CD4-positive, alpha-beta T cell treated with Interleukin-2 at 100 ng/mL for 4 hours (primary cell): ENCODE results near the gene USHBP1.

ENCODE experiments used
- DNase-seq: peaks from one replicate; pipeline ENCODE4 v3.0.0-alpha.2; 2020; ENCODE audit warnings: low spot score

Gene USHBP1, protein sequence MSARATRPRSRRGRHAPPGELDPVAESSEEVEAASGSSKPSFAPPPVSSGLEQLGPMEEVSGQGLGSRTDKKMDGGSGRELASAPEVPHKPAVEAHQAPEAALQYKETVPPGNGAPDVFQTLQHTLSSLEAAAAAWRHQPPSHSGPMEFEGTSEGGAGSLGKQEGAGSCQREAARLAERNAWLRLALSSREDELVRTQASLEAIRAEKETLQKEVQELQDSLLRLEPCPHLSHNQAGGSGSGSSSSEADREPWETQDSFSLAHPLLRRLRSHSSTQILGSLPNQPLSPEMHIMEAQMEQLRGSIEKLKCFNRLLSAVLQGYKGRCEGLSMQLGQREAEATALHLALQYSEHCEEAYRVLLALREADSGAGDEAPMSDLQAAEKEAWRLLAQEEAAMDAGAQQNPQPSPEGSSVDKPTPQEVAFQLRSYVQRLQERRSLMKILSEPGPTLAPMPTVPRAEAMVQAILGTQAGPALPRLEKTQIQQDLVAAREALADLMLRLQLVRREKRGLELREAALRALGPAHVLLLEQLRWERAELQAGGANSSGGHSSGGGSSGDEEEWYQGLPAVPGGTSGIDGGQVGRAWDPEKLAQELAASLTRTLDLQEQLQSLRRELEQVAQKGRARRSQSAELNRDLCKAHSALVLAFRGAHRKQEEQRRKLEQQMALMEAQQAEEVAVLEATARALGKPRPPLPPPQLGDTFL

GRCh38 chr19:17264641-17264979 is at the start of gene USHBP1:
Gene USHBP1, minus strand, starts transcription at chr19:17264745. Its CDS starts 446 bp downstream, at chr19:17264299.
- no peak for DNase-seq

GRCh38 chr19:17314007-17314593 is 49.6 kb upstream of the USHBP1 start:
- DNase-seq: no peak

GRCh38 chr19:17312189-17313113 is 47.9 kb upstream of the USHBP1 start:
- DNase-seq: no peak

- DNase-seq: no peak
These were observed 47.1 kb upstream of the USHBP1 start for GRCh38 chr19:17311455-17312188.

- no peak for DNase-seq
These were observed 45.5 kb upstream of the USHBP1 start for GRCh38 chr19:17309965-17310461.

GRCh38 chr19:17309198-17309964 is 44.8 kb upstream of the USHBP1 start, which contains the start of gene DDA1:
Gene DDA1, plus strand, starts transcription at chr19:17309563. Its CDS starts 92 bp downstream, at chr19:17309655.
- peak; percentile 100 for DNase-seq

DNA sequence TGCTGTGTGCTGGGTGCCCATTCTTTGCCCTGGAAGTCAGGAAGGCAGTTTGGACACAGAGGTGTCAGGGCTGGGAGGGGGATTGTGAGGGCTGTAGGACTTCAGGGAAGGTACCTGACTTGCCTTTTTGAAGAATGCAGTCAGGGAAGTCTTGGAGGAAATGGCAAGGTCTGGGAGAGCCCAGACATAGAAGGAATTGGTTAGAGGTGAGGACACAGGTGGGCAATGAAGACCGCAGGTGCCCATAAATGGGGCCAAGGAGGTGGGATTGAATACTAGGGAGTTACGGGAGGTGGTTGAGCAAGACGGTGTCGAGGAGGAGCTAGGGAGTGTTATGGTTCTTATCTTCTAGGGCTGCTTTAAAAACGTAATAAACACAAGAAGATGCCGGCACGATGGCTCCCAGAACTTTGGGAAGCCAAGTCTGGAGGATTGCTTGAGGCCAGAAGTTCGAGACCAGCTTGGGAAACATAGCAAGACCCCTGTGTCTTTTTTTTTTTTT is 43.4 kb upstream of the USHBP1 start:
- no peak for DNase-seq

DNA sequence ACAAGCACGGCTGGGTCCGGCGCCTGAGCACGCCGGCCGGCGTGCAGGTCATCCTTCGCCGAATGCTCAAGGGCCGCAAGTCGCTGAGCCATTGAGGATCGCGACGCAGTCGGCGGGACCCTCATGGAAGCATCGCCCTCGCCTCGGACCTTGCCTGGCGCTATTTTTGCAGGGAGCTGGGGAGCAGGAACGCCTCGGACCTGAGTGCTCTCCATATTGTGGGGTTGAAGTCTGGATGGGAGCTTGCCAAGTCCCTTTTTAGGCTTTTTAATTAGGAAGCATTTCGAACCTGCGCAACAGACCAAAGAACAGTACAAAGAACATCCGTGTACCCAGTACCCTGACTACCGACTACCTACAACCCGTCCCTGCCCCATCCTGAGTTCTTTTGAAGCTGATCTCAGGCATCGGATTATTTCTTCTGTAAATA is 41.8 kb upstream of the USHBP1 start:
- DNase-seq: no peak

- peak; percentile 99 for DNase-seq
These were observed 41.2 kb upstream of the USHBP1 start, which contains the start of gene MRPL34 for GRCh38 chr19:17305517-17306284. Gene MRPL34, plus strand, starts transcription at chr19:17305872. Its CDS starts 21 bp downstream, at chr19:17305893.

- no peak for DNase-seq
These were observed 40.6 kb upstream of the USHBP1 start for GRCh38 chr19:17305216-17305516.

GRCh38 chr19:17304386-17305215 is 40.1 kb upstream of the USHBP1 start:
- no peak for DNase-seq

DNA sequence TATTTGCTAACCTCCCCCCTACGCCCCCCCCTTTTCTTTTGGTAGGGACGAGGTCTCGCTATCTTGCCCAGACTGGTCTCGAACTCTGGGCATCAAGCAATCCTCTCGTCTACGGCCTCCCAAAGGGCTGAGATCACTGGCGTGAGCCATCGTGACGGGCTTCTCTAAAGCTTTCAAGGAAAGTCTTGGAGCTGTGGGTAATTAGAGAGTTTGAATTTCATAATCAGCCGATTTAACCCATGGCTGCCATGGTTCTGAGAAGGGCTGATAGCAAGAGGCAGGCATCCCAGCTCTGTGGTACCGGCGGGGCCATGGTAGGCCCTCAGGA is 39.4 kb upstream of the USHBP1 start:
- DNase-seq: no peak

DNA sequence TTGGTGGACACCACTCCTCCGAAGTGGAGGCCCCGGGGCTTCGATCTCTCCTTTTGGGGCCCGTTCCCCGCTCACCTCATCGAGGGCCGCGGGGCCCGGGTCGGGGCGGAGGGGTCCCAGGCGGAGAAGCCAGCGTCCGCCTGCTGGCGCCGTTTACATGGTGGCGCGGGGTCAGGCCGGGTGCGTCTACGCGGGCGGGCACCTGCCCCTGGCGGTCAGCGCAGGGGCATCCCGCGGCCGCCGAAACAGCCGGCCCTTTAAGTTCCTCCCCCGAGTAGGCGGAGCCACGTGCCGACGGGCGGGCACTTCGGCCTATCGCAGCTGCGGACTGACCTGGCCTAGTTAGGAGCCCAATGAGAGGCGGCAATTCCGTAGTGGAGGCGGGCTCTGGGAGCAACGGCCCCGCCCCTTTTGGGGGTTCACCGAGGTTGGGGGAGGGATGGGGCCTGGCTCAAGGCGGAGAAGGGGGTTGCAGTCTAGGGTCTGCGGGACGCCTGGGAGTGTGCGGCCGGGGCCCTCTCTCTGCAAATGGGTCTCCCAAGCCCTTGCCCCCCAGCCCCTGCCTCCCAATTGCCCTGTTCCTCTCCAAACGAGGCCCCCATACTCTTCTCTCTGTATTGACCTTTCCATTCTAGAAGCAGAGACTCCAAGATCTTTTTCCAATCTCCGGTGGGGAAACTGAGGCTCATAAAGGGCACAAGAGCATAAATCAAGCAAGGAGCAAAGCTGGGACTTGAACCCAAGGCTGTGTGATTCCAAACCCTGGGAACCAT is 38.8 kb upstream of the USHBP1 start, which contains the start of gene ABHD8:
Gene ABHD8 (minus strand): TSS at position 259 of the 773 bp plus-strand sequence. CDS start 1,809 bp downstream, outside the sequence.
- peak; percentile 94 for DNase-seq

GRCh38 chr19:17302391-17303166 is 38.0 kb upstream of the USHBP1 start:
- no peak for DNase-seq

- no peak for DNase-seq
These were observed 36.6 kb upstream of the USHBP1 start for GRCh38 chr19:17300992-17301619.

- DNase-seq: no peak
These were observed 32.4 kb upstream of the USHBP1 start for GRCh38 chr19:17296976-17297375.
